GM21423 (cell line): ENCODE data around the gene INSRR.

Experiments
- ATAC-seq: cut with Tn5 transposase; IDR thresholded peaks from one replicate; pipeline ENCODE4 v1.9.1; 2021; ENCODE audit warnings: mild to moderate bottlenecking, moderate library complexity; ENCODE audit not compliant: unreplicated experiment

Gene INSRR

GRCh38 chr1:156858959-156859522 lies at the start of gene INSRR:
Gene INSRR (minus strand): TSS chr1:156859117. CDS start chr1:156858621, 496 bp downstream.
- no peak for ATAC-seq

DNA sequence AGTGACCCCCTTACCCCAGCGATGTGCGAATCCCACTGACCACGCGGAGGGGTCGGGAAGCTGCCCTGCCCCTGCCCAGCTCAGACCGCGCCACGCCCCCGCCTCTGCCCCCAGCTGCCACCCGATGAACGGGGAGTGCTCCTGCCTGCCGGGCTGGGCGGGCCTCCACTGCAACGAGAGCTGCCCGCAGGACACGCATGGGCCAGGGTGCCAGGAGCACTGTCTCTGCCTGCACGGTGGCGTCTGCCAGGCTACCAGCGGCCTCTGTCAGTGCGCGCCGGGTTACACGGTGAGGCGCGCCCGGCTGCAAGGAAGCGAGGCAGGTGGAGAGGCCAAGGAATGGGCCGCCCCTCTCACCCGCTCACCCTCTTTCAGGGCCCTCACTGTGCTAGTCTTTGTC lies 49.6 kb upstream of the INSRR start:
- no peak for ATAC-seq

DNA sequence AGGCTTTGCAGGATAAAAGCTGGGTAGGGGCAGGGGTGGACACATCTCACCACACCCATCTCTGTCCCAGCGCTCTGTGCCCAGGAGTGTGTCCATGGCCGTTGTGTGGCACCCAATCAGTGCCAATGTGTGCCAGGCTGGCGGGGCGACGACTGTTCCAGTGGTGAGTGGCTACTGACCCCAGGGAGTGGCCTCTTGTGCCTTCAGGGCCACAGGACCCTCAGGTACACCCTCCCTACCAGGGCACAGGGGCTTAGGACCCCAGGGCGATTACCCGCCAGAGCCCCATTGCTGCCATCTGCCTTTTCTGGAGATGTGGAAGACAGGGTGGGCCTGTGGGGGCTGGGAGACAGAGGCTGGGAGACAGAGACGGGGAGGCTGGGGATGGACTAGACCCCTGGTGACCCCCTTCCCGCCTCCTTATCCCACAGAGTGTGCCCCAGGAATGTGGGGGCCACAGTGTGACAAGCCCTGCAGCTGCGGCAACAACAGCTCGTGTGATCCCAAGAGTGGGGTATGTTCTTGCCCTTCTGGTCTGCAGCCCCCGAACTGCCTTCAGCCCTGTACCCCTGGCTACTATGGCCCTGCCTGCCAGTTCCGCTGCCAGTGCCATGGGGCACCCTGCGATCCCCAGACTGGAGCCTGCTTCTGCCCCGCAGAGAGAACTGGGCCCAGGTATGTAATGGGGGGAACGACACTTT lies 47.4 kb upstream of the INSRR start:
- no peak for ATAC-seq

- no peak for ATAC-seq
Measured at GRCh38 chr1:156905651-156906050, 46.7 kb upstream of the INSRR start.

DNA sequence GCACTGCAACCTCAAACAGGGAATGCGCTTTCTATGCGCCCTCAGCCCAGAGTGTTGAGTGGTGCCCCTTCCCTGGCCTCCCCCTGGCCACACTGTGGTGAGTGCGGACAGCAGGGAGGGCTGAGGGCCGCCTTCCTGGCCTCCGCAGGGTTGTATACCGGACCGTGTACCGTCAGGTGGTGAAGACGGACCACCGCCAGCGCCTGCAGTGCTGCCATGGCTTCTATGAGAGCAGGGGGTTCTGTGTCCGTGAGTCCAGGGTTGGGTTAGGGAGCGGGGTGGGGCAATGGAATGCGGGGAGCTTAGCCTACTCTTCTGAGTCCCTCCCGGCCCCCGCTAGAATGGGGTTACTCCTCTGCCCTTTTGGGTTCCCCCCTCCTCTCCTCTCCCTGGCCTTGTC lies 46.3 kb upstream of the INSRR start:
- no peak for ATAC-seq

DNA sequence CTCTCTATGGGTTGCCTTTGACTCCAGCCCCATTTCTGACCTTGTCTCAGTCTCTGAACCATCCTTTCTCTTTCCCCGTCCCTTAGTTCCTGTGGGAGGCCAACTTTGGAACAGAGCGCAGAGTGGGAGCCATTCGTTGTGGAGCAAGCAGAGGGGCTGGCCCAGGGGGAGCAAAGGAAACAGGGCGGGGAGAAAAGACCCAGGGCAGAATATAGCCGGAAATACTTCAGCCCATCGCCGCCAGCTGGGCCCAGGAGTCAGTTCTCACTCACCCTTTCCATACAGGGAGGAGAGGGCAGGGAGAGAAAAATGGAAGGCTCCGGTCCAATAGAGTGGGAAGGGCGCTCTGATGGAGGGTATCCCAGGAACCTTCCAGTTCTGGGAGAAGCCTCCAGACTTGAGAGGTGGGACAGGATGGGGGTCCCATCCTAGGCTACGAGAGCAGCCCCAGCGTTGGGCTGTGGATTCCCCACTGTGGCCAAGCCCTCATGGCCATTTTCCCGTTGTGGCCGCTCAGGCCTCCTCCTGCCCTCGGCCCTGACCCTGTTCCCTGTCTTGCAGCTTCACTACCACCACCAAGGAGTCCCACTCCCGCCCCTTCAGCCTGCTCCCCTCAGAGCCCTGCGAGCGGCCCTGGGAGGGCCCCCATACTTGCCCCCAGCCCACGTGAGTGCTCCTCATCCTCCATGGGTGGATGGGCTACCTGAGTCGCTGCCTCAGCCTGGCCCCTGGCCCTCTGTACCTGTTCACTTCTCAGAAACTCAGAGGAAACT lies 45.5 kb upstream of the INSRR start:
- ATAC-seq = no peak

DNA sequence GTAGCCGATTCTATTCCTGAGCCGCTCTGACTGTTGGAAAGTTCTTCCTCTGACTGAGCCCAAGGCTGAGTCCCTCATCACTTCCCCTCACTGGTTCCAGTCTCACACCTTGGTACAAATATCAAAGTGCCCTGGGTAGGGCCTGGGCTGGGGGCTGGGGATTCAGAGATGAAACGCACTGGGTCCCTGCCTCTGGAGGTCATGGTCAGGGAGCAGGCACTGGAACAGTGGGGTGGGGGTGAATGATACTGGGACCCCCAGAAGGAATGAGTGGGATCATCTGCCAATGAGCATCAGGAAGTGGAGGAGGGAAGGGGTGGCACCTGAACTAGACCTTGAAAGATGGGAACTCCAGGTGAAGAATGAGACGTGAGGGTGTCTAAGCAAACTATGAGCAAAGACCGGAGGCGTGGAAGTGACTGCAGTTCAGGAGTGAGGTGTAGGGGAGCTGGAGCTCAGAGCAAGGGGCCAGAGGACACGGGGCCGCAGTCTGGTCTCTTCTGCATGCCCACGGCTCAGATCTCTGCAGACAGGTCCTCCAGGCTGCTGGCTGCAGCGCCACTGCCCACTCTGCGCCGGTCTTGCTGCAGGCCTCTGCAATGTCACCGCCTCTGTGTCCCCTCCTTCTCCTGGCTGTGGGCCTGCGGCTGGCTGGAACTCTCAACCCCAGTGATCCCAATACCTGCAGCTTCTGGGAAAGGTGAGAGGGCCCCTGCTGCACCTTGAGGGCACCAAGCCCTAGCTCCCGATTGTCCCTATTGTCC lies 44.6 kb upstream of the INSRR start:
- no peak for ATAC-seq

DNA sequence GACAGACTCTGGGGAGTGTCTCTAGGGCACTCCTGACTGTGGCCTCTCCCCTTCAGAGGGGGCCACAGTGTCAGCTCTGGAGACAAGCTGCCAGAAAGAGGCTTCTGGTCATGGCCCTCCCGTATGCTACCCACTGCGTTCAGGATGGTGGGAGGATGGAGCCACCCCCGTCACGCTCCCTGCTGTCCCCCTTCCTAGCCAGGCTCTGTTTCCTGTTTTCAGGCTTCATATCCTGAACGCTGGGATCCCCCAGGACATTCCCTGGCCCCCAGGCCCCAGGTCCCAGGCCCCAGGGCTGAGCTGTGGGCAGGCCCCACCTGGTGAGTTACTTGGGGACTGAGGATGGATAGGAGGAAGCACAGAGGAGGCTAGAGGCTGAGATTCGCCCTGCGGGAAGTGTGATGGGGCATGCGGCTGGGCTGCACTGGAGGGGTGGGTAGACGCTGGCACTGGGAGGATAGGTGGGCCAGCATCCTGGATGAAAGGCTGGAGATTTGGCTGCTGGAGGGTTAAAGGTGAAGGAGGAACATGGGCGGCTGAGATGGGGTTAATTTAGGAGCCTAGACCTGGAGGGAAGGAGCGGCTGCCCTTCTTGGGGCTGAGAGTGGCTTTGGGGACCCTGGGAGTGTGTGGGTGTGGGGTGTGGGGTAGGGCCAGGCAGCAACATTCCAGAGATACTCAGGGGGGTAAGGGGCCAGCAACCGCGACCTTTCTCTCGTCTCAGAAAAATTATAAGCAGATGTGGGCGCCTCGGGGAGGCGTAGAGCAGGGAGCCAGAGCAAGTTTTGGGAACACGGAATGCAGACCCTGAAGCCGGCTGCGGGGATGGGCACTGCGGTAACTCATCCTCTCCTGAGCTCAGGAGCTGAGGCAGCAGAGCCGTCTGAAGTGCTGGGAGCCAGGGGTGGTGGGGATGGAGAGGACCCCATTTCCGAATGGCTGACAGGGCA lies 43.3 kb upstream of the INSRR start:
- ATAC-seq = no peak

DNA sequence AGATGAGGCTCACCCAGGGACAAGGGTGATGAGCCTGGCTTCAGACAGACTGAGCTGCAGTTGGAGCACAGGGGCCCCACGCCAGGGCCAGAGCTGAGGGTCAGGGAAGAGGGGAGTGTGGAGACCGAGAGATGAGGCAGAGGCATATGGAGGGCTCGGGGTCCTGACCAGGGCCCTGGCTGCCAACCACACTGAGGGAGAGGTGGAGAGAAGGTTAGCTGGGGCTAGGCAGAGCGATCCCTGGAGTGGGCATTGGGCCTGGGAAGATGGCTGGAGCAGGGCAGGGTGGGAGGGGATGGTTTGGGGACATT lies 42.6 kb upstream of the INSRR start:
- no peak for ATAC-seq

- ATAC-seq = no peak
Measured at GRCh38 chr1:156900896-156901589, 42.1 kb upstream of the INSRR start.

GRCh38 chr1:156899956-156900718 lies 41.2 kb upstream of the INSRR start:
- no peak for ATAC-seq

GRCh38 chr1:156898971-156899664 lies 40.2 kb upstream of the INSRR start:
- ATAC-seq = no peak

GRCh38 chr1:156898161-156898566 lies 39.2 kb upstream of the INSRR start:
- ATAC-seq = no peak

DNA sequence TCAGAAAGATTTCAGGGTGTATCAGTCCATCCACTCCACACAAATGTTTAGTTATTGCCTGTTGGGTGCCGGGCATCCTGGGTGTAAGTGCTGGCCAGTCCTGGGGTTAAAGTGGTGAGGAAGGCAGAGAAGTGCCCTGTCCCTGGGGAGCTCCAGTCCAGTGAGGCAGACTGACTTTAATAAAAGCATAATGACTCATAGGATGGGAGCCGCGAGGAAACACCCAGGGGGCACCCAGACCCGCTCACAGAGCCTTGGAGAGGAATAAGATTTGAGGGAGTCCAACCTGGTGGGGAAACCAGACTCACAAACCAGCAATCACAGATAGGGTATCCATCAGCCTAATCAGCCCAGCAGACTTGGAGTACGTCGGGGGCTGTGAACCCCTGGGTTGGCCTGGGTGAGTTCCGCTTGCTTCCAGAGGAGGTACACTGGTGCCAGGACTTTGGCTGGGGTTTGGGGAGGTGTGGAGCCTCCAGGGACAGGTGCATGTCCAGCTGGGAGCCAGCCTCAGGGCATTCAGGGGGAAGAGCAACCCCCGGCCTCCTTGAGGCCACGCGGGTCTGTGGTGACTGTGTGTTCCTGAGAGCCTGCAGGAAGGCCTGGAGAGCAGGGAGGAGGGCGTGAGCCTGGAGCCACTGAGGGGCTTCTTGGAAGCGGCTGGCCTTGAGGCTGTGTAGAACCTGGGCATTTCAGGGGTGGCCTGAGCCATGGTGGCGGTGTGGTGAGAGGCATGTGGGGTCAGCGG lies 38.3 kb upstream of the INSRR start:
- no peak for ATAC-seq

DNA sequence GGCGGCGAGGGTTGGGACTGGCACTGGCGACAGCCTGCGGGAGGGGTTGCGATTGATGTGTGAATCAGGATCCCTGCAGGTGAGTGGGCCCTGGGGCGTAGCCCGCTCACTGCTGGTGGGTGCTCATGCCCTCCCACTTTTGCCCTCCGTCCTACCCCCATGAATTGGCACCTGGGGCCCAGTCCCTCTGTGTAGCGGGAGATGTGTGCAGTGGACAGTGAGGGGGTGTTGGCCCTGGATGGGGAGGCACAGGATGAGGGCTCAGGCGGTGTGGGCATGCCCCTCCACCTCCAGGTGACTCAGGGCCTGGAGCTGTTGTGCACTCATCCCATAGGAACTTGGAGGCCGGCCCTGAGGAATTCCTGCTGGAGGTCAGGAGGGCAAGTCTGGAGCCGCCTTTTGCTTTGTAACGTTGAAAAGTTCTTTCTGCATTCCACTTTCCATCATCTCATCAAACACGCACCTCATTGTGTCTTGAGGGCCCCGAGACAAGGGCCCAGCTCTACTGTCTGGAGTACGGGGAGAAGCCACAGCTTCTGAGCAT lies 37.6 kb upstream of the INSRR start:
- no peak for ATAC-seq

DNA sequence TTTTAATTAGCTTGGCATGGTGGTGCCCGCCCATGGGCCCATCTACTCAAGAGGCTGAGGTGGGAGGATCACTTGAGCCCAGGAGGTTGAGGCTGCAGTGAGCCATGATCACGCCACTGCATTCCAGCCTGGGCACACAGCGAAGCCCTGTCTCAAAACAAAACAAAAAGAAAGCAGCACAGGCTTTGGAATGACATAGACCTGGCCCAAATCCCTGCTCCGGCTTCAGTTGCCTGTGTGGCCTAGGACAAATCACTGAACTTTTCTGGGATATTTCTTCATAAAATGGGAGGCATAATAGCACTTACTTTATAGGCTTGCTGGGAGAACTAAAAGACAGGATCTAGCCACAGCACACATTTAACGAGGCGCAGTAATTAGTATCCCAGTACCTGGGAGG lies 37.0 kb upstream of the INSRR start:
- ATAC-seq = no peak

GRCh38 chr1:156895455-156895812 lies 36.5 kb upstream of the INSRR start:
- ATAC-seq = no peak
